T-helper 22 cell (primary cell): ENCODE measurements around the gene CSNK2A2.
A peak's percentile ranks its signal among the peaks of the same experiment; 100 is the strongest.

Source experiments
- DNase-seq: peaks from one replicate; pipeline ENCODE4 v3.0.0-alpha.2; 2020; ENCODE audit warnings: low read depth

CSNK2A2 gene

GRCh38 chr16:58138852-58139251 lies 59.1 kb downstream of the CSNK2A2 start:
- DNase-seq: no peak

GRCh38 chr16:58137581-58137980 lies 60.3 kb downstream of the CSNK2A2 start:
- no peak for DNase-seq

GRCh38 chr16:58129097-58129936 lies 68.6 kb downstream of the CSNK2A2 start, which contains the start of gene CFAP20:
Gene CFAP20 (minus strand): TSS chr16:58129381. CDS start chr16:58129115, 266 bp downstream.
- DNase-seq: peak; percentile 94

- no peak for DNase-seq
Measured at GRCh38 chr16:58128711-58129096, 69.2 kb downstream of the CSNK2A2 start.

- no peak for DNase-seq
Measured at GRCh38 chr16:58128181-58128631, 69.7 kb downstream of the CSNK2A2 start.

- no peak for DNase-seq
Measured at GRCh38 chr16:58127634-58128033, 70.3 kb downstream of the CSNK2A2 start.

GRCh38 chr16:58127033-58127556 lies 70.8 kb downstream of the CSNK2A2 start:
- DNase-seq: peak; percentile 23

- no peak for DNase-seq
Measured at GRCh38 chr16:58126451-58126961, 71.4 kb downstream of the CSNK2A2 start.

GRCh38 chr16:58125781-58126335 lies 72.0 kb downstream of the CSNK2A2 start:
- DNase-seq: no peak

GRCh38 chr16:58125041-58125440 lies 72.9 kb downstream of the CSNK2A2 start:
- DNase-seq: no peak

GRCh38 chr16:58124601-58124915 lies 73.3 kb downstream of the CSNK2A2 start:
- DNase-seq: no peak

- DNase-seq: no peak
Measured at GRCh38 chr16:58123896-58124600, 73.9 kb downstream of the CSNK2A2 start.

- DNase-seq: no peak
Measured at GRCh38 chr16:58121132-58121531, 76.8 kb downstream of the CSNK2A2 start.

GRCh38 chr16:58120234-58120633 lies 77.7 kb downstream of the CSNK2A2 start:
- DNase-seq: no peak

GRCh38 chr16:58119509-58119845 lies 78.4 kb downstream of the CSNK2A2 start:
- no peak for DNase-seq

GRCh38 chr16:58118801-58119508 lies 79.0 kb downstream of the CSNK2A2 start:
- no peak for DNase-seq

- no peak for DNase-seq
Measured at GRCh38 chr16:58116529-58116928, 81.4 kb downstream of the CSNK2A2 start.

GRCh38 chr16:58116081-58116480 lies 81.8 kb downstream of the CSNK2A2 start:
- DNase-seq: no peak

GRCh38 chr16:58114827-58115825 lies 82.8 kb downstream of the CSNK2A2 start:
- DNase-seq: no peak

- DNase-seq: no peak
Measured at GRCh38 chr16:58111302-58111627, 86.6 kb downstream of the CSNK2A2 start.
